ENCODE results near the gene ADAMTS15.

Gene ADAMTS15

DNA sequence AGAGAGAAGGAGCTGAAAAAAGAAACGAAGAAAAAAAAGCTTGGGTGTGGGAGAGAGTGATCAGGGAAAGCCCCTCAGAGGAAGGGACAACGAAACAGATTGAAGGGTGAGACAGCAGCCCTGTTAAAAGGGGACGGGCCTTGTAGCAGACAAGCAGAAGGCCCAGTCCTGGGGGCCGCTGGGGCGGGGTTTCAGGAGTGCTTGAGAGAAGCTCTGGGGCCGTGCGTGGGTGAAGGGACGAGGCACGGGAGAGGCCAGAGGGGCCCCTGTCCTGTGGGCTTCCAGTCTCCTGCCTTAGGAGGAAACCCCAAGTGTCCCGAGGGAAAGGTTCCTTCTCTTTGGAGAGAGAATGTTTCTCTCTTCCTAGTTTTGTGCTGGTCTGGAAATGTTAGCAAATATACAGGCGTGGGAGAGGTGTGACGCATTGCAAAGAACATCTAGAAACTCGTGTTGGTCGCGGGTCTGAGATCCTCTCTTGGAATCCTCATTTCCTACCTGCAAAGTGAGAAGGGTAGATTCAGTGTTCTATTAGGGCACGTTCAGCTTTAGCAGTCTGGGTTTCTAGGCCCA is 28.6 kb downstream of the ADAMTS15 start:
- DNase-seq (ENCODE audit: low read depth in 2 of 2) = no peak

DNA sequence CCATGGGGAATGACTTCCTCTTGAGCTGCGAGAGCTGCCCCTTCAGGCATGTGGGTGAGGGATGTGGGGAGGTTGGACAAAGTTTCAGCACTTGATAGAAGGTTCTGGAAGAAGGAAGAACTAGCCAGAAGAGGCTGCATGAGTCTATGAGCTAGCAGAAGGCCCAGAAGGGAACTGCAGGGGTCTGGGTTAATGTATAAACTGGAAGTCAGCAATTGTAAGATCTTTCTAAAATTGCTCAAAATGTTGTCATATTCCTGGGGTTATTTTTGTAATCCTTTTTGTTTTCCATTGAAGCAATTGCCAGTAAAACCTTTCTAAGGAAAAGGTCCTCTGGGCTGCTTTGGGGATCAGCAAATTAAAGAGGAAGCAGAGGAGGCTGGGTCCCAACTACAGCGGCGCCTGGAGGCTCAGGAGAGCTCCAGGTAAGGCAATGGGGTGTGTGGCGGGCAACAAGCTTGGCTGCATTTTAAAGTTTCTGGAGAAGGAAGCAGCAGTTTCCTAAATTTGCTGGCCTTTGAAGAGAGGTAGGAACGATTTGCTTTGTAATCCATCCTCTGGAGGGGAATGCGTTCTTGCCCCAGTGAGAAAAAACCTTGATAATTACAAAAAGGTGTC is 29.2 kb downstream of the ADAMTS15 start:
- DNase-seq (ENCODE audit: low read depth in 2 of 2) = no peak

DNA sequence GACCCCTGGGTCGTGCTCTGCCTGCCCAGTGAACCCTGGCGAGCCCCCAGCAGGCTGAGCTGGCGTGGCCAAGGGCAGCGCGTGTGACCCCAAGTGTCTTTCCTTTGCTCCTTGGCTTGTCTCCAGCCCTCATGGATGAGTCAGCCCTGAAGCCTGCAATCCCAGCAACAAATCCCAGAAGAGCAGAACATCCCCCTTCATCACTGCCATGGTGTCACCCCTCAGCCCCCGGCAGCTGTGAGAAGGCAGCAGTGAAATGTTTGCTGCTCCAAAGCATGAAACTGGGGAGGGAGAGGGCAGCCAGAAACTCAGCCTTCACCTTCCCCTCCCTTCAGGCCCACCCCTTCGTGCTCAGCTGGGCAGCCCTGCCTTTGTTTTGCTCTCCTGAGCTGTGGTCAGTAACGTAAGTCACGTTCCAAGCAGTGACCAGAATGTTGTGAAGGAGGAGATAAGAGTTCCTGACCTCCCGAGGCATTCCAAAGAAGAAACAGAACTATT is 29.8 kb downstream of the ADAMTS15 start:
- DNase-seq (ENCODE audit: low read depth in 2 of 2) = peak; percentile 66 to 67

DNA sequence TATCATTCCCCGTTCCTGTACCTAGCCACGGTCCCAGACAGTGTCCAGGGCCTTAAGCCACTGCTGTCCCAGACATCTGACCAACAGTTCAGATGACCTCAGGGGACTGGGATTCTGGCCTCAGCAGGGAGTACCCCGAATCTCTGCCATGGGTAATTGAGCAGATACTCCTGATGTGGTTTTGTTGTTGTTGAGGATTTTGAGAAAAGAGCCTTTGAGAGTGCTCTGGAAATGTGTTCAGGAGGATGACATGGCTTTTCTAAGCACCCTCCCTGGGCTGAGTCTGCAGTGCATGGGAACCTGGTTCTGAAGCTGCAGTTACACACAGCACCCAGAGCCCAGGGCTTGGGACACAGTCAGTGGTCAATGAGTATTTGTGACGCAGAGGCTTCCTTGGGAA is 30.4 kb downstream of the ADAMTS15 start:
- no peak for DNase-seq (ENCODE audit: low read depth in 2 of 2)

DNA sequence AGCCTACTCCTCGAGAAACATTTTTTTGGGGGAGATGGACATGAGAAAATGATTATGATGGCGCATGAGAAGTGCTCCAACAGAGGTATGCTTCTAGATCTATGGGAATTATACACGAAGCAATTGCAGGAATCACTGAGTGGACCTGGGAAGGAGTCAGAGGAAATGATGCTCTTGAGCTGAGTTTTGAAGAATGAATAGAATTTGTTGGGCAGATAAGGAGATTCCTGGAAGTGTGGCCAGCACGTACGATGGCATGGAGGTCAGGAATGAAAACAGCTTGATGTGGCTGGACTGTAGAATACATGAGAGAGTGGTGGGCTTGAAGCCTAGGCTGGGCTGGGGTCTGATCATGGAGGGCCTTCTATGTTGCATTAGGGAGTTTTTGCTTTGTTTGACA is 31.7 kb downstream of the ADAMTS15 start:
- no peak for DNase-seq (ENCODE audit: low read depth in 2 of 2)

DNA sequence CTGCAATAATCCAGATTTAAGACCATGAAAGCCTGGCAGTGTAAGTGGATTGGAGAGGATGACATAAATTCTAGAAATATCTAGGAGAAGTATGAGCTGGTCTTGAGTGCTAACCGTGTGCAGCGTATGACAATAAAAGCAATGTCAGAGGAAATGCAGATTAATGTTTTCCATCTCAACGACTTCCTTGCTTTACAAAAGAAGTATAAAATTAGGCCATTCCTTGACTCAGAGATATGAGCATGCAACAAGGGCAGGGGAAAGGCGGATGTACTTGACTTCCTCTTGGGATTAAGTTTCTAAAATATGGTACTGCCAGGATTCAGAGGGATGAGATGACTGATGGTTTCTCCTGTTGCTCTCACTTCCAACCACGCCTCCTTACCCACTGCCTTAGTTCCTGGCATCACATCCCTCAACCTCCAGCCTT is 32.3 kb downstream of the ADAMTS15 start:
- DNase-seq (ENCODE audit: low read depth in 2 of 2) = no peak

DNA sequence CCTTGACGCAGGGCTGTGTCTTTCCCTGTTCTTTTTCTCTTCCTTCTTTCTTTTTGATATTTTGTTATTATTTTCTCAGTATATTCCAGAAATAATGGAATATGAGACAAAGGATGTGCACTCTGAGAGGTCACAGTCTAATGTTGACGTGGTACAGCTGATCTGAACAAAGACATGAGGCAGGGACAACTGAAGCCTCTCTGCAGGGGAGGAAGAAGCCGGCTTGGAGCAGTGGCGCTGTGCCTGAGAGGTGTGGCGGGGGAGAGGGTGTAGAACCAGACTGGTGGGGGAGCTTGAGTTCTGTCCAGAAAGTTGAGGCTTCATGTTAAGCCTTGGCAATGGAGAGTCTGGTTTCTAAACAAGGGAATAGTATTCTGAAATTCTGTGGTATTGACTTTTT is 34.7 kb downstream of the ADAMTS15 start:
- DNase-seq (ENCODE audit: low read depth in 2 of 2) = no peak

DNA sequence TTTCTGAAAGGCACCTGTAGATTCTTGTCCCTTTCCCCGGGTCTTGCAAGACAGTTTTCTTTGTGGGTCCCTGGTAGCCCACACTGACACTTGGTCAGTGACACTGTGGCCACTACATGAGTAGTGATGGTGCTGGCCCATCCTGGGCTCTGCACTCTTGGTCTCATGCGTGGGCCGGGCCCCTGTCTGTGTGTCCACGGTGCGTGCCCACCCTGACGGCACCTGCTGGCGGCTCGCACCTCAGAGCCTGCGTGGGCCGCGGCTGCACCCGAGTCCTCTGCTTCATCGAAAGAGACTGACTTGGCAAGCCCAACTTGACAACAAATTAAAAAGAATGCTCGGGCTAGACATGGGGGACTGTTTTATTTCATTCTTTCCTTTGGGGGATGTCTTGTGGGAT is 37.5 kb downstream of the ADAMTS15 start:
- no peak for DNase-seq (ENCODE audit: low read depth in 2 of 2)

DNA sequence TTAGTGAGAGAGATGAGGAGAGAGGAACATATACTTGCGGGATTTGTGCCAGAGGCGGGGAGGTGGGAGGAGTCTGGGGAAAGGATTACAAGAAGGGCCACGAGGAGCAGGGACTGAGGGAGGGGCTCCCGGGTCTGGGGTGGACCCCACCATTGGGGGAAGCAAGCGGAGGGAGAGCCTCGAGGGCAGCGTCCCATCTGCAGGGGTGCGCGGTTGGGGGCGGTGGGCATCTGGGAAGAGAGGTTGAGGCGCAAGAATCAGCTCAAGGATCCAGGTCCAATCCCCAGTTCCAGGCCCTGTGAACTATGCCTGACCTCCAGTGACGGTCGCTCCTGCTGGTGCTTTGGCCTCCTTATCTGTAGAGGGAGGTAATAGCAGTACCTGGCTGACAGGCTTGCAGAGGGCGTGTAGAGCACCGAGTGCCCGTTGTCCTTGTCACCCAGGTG is 38.0 kb downstream of the ADAMTS15 start:
- DNase-seq (ENCODE audit: low read depth in 2 of 2) = no peak

DNA sequence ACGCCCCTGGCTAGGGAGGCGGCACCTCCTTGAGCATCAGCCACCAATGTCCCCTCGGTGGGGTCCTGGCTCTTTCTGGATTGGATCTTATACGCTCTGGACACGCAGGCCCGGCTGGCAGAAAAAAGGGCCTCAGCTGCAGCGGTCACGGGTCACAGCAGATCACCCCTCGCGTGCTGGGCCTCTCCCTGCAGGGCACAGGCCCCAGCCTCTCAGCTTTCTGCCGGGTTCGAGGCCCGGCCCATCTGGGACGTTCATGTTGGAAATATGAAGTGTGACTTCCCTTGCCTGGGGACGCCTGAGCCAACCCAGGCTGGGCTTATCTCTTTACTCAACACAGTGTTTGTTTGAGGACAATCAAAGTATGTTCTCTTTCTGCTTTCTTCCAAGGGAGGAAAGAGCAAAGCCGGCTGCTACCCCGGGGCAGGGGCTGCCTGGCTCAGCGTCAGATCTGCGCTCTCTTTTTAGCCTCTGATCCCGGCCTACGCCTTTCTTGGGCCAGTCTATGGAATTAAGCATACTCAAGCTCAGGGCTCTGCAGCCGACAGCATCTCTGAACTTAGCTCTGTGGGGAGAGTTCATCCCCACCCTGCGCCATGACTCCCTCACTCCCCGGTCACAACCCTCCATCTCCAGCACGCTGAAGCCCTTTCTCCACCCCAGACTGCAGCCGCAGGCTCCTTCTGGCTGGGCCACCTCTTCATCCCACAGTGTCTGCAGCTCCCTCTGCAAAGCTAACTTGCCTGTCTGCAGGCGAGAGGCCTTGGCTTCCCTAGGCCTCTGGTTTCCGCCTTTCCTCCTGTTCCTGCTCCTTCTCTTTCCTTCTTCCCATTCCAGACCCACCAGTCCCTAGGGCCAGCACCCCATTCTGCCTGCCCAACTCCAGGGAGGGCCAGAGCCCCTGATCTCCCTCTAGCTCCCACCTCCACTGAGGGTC is 38.8 kb downstream of the ADAMTS15 start:
- DNase-seq (ENCODE audit: low read depth in 2 of 2) = no peak

DNA sequence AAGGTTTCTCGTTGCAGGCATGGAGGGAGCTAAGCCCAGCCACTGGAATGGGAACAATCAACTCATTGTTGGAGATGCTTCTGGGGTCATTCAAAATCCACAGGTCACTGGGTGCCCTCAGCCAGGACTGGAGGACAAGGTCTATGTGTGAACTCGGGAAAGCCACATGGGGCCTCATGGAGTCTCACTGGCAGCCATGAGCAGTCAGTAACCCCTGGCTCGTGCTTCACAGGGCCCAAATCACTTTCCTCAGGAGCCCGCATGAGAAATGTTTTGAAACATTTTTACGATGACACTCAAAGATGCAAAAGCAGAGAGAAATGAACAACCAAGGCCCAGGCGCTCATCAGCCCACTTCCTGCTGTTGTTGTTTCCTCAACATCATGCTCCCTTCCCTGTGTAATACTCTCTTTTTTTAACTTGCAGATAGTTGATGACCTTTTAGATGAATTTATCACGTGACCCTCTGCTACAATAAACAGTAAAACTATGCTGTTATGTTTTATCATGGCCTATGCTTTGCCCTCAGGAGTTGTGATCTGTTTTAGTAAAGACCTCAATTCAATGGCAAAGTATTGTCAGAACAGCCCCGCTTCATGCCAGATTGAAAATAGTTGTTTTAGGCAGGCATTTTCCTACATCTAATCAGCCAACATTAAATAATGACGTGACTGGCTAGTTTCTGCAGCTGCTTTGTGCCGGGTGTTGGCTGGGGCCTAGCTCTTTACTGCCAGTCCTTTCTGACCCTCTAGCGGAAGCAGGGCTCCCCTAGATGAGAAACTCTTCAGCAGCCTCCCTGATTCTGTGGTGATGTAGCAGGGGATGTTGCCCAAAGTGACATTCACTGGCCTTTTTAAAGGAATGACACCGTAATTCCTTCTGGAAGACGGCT is 39.7 kb downstream of the ADAMTS15 start:
- no peak for DNase-seq (ENCODE audit: low read depth in 2 of 2)

DNA sequence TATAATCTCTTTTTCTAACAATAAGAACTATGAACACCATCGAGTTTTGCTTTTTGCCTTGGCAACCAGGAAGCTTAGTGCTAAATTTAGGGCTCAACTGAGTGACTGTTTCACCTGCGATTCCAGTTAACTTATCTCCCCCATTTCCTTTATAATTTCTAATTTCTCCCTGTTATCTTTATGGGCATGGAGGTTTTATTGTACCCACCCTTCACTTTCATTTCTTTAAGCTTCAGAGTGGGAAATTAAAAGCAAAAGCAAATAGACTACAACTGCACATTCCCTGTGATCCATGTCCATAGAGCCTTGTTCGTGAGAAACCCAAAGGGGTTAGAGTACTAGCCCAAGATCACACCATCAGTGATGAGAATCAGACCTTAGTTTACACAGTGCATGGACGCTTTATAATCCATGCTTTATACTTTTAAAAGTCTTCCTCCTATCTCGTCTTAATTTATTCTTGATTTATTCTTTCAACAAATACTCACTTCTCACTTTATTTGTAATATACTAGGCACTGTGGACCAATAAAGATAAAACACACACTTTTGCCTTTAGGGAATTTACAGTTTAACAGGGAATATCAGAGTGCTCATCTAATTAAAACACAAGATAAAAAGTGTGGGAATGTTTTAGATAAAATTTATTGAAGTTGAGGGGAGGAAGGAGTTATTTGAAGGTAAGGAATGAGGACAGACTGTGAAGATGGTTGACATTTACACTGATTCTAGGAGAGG is 40.6 kb downstream of the ADAMTS15 start:
- DNase-seq (ENCODE audit: low read depth in 2 of 2) = no peak

DNA sequence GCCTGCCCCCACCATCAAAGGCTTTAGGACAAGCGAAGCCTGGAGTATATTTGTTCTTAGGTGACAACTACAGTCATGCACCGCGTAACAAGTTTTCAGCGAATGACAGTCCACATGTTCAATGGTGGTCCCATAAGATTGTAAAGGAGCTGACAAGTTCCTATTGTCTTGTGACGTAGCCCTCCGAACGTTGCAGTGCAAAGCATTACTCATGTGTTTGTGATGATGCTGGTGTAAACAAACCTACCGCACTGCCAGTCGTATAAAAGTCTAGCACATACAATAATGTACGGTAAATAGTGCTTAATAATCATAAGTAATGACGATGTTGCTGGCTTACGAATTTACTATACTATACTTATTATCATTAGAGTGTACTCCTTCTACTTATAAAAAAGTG is 41.3 kb downstream of the ADAMTS15 start:
- DNase-seq (ENCODE audit: low read depth in 2 of 2) = no peak

DNA sequence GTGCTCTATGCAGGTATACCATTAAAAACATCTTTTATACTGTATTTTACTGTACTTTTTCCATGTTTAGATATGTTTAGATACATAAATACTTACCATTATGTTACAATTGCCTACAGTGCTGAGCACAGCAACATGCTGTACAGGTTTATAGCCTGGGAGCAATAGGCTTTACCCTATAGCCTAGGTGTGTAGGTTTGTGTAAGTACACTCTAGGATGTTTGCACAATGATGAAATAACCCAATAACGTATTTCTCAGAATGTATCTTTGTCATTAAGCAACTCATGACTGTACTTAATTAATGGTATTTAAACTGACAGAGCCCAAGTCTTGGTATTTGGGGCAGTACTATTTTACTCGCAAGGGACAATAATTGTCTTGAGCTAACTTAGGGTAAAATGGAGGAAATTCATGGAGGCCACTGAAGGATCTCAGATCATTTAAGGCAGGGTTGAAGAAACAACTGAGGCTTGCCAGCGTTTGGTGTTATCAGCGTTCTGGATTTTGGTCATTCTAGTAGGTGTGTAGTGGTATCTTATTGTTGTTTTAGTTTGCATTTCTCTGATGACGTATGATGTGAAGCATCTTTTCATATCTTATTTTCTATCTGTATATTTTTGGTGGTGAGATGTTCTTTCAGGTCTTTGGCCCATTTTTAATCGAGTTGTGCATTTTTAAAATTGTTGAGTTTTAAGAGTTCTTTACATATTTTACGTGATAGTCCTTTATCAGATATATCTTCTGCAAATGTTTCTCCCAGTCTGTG is 42.4 kb downstream of the ADAMTS15 start:
- DNase-seq (ENCODE audit: low read depth in 2 of 2) = no peak

DNA sequence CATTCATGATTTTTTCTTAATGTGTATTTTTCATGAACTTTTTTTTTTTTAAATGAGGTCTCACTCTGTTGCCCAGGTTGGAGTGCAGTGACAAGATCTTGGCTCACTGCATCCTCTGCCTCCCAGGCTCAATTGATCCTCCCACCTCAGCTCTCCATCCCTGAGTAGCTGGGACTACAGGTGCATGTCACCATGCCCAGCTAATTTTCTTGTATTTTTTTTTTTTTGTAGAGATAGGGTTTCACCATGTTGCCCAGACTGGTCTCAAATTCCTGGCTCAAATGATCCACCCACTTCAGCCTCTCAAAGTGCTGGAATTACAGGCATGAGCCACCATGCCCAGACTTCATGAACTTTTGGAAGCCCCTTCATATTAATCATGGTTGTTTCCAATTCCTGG is 49.7 kb downstream of the ADAMTS15 start:
- no peak for DNase-seq (ENCODE audit: low read depth in 2 of 2)

DNA sequence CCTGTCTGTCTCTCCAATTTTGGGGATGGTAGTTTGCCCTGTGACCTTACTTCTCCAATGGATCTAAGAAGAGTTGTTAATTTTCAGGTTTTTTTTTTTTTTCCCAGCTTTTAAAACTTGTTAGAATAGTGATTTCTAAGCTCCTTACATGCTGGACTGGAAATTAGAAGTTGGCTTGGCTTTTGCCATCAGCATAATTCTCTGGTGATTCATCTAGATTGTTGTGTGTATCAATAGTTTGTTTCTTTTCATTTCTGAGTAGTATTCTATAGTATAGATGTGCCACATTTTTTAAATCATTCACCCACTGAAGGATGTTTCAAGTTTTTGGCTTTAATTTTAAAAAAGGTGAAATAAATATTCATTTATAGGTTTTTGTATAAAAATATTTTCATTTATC is 51.4 kb downstream of the ADAMTS15 start:
- no peak for DNase-seq (ENCODE audit: low read depth in 2 of 2)

DNA sequence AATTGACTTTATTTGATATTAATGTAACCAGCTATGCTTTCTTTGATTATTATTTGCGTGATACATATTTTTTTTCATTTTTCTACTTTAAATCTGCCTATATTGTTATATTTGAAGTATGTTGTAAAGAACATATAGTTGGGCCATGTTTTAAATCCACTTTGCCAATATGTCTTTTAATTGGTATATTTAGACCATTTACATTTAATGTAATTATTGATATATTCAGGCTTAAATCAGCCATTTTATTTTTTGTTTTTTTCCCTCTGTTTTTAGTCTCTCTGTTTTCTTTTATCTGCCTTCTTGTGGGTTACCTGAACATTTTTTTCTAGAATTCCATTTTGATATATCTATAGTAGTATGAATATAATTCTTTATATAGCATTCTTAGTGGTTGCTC is 55.9 kb downstream of the ADAMTS15 start:
- DNase-seq (ENCODE audit: low read depth in 2 of 2) = no peak

DNA sequence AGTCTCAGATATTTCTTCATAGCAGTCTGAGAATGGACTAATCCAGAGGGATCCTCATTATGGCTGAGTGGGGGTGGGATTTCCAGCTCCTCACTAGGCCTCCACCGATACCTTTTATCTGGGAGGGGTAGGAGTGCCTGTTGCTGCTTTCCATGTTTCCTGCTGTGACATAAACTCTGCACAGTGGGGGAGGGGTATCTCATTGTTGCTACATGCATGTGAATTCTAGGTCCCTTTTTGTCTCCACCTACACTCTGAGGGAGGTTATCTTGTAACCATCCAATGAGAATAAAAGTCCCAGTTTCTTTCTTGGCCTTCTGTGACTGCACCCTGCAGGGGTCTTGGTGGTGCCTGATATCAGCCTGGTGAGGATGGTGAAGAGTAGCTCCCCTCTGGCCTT is 60.5 kb downstream of the ADAMTS15 start:
- no peak for DNase-seq (ENCODE audit: low read depth in 2 of 2)

DNA sequence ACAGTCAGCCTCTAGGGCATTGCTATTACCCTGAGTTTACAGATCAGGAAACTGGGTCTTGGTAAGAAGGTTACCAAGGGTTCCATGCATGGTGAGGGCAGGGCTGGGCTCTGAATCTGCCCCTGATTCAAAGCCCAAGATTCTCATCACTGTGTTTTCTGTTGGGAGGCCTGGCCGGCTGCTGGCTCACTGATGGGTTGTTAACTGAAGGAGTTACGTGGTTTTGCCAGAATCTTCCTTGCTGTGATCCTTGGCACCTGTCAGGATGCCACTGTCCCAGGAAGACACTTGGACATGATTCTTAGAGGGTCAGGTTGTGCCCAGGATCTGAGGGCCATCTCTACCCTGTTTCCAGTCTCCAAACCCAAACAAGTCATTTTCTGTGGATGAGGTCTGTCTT is 61.5 kb downstream of the ADAMTS15 start:
- no peak for DNase-seq (ENCODE audit: low read depth in 2 of 2)

DNA sequence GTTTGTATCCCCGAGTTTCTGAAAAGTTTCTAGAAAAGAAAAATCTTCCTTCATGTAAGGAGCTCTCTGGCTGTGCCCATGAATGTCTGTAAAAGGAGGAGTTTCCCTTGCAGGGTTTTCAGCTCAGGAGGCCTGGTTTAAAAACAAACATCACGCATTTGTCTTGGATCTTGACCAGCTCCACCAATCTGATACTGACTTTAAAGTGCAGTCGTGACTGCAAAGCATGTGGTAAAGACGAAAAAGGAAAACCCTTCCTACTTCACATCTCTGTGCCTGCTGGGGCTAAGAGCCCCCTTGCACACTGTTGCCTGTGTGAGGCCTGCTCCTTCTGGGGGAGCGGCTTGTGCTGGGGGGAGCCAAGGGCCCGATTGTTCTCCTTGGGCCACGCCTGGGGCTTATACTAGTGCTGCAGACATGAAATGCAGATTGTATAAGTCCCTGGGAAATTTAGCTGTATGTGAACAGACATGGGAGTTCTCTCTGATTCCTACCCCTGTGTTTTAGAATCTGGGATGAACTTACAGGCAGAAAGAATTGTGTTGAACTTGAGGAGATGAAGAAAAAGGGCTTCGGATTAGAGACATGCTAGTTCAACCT is 62.1 kb downstream of the ADAMTS15 start:
- DNase-seq (ENCODE audit: low read depth in 2 of 2) = no peak

Measured in fibroblast of skin of left biceps (primary cell).